Osteocyte (in vitro differentiated cells): ENCODE measurements around the gene TMEM240. TPM values are rescaled to one million over a fixed set of nuclear protein-coding genes. Genes with fewer than 3 reads are reported as not detected.

Experiments used
- DNase-seq: peaks from one replicate; pipeline ENCODE4 v3.0.0; 2021; ENCODE audit warnings: mixed read lengths; ENCODE audit not compliant: unreplicated experiment; ENCODE audit errors: extremely low spot score
- H3K27ac Mint-ChIP-seq: one replicate; pipeline ENCODE4 v1.8.0; 2021; ENCODE audit warnings: mild to moderate bottlenecking, mixed read lengths; ENCODE audit not compliant: unreplicated experiment
- H3K27me3 Mint-ChIP-seq: one replicate; pipeline ENCODE4 v1.8.0; 2021; ENCODE audit warnings: mixed read lengths; ENCODE audit not compliant: unreplicated experiment
- H3K36me3 Mint-ChIP-seq: one replicate; pipeline ENCODE4 v1.8.0; 2021; ENCODE audit warnings: mixed read lengths; ENCODE audit not compliant: unreplicated experiment
- H3K4me1 Mint-ChIP-seq: one replicate; pipeline ENCODE4 v1.8.0; 2021; ENCODE audit warnings: mixed read lengths; ENCODE audit not compliant: unreplicated experiment
- H3K4me3 Mint-ChIP-seq: one replicate; pipeline ENCODE4 v1.8.0; 2021; ENCODE audit warnings: mild to moderate bottlenecking, moderate library complexity, mixed read lengths; ENCODE audit not compliant: unreplicated experiment
- H3K9me3 Mint-ChIP-seq: one replicate; pipeline ENCODE4 v1.8.0; 2021; ENCODE audit warnings: mixed read lengths; ENCODE audit not compliant: unreplicated experiment
- CTCF ChIP-seq: fragments of 200-600 bp; sonication (generic); IDR thresholded peaks from 2 replicates; pipeline ENCODE4 v1.5.0; 2021; ENCODE audit warnings: antibody characterized with exemption, mild to moderate bottlenecking, moderate library complexity
- total RNA-seq: library from RNA; stranded (reverse); gene quantifications from 2 replicates; pipeline ENCODE4 v1.2.1, GENCODE V29; 2021

Gene TMEM240
- total RNA-seq, 1 donor from 2014 or later, result 16.6 TPM

GRCh38 chr1:1547011-1547410, 6.6 kb upstream of the TMEM240 start:
- Mint-ChIP-seq H3K4me3 (no peak overlapping the region), H3K36me3 (peaks cover 2% of the 10 kb centered on the region), H3K9me3 (no peaks in the 10 kb centered on the region), H3K4me1 (peaks cover 18% of the 10 kb centered on the region), H3K27ac (no peak overlapping the region), H3K27me3 (no peaks in the 10 kb centered on the region)
- TF ChIP-seq CTCF, result no peak
- DNase-seq, result no peak

- no peak for DNase-seq
- no peak for TF ChIP-seq CTCF
- H3K27ac Mint-ChIP-seq, result no peak overlapping the region
- H3K27me3 Mint-ChIP-seq, result no peaks in the 10 kb centered on the region
- H3K4me3 Mint-ChIP-seq, result no peak overlapping the region
- no peaks in the 10 kb centered on the region for H3K9me3 Mint-ChIP-seq
- peaks cover 2% of the 10 kb centered on the region for H3K36me3 Mint-ChIP-seq
- H3K4me1 Mint-ChIP-seq, result peaks cover 9% of the 10 kb centered on the region
Measured at GRCh38 chr1:1545946-1546737, 5.7 kb upstream of the TMEM240 start.

GRCh38 chr1:1544544-1544943, 4.1 kb upstream of the TMEM240 start:
- H3K36me3 Mint-ChIP-seq, result peaks cover 2% of the 10 kb centered on the region
- H3K27ac Mint-ChIP-seq, result no peak overlapping the region
- no peak overlapping the region for H3K4me3 Mint-ChIP-seq
- no peaks in the 10 kb centered on the region for H3K27me3 Mint-ChIP-seq
- no peak for TF ChIP-seq CTCF
- DNase-seq, result no peak
- peaks cover 5% of the 10 kb centered on the region for H3K4me1 Mint-ChIP-seq
- H3K9me3 Mint-ChIP-seq, result no peaks in the 10 kb centered on the region

DNA sequence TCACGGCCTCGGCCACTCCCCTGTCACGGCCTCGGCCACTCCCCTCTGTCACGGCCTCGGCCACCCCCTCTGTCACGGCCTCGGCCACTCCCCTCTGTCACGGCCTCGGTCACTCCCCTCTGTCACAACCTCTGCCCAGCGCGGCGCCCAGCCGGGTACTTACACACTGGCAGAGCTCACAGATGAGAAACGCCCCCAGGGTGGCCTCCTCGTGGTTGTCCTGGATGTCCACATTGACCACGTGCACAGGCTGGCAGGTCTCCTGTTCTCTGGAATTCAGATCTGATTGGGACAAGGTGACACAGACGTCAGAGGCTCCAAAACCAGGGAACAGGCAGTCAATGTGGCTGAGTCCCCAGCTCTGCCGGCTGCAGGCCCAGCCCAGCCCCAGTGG, 3.3 kb upstream of the TMEM240 start:
- DNase-seq, result no peak
- H3K27me3 Mint-ChIP-seq, result no peaks in the 10 kb centered on the region
- TF ChIP-seq CTCF, result no peak
- H3K4me3 Mint-ChIP-seq, result no peak overlapping the region
- peaks cover 2% of the 10 kb centered on the region for H3K36me3 Mint-ChIP-seq
- H3K4me1 Mint-ChIP-seq, result peaks cover 7% of the 10 kb centered on the region
- no peak overlapping the region for H3K27ac Mint-ChIP-seq
- no peaks in the 10 kb centered on the region for H3K9me3 Mint-ChIP-seq

GRCh38 chr1:1542766-1543705, 2.6 kb upstream of the TMEM240 start:
- H3K4me1 Mint-ChIP-seq, result peaks cover 10% of the 10 kb centered on the region
- H3K27ac Mint-ChIP-seq, result no peak overlapping the region
- no peak for TF ChIP-seq CTCF
- no peak for DNase-seq
- no peaks in the 10 kb centered on the region for H3K27me3 Mint-ChIP-seq
- no peak overlapping the region for H3K4me3 Mint-ChIP-seq
- peaks cover 2% of the 10 kb centered on the region for H3K36me3 Mint-ChIP-seq
- no peaks in the 10 kb centered on the region for H3K9me3 Mint-ChIP-seq
